Measurements from ENCODE around the gene SERPINB1.

Gene SERPINB1

DNA sequence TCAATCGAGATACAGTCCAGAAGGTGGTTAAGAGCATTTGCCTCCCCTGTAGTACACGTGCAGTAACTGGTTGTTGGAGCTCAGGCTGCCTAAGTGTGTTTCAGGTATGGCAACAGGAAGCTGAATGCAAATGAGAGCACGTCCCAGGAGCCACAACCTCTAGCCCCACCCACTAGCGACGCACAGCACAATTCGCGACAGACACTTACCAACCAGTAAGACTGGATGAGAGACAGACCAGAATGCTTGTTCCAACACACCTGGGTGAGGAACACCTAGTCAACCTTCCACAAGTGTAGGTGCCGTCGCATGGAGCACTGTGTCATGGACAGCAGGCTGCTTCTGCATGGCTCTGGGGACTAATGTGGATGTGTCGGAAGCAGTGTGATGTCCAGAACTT is 7.2 kb upstream of the SERPINB1 start:
- Histone ChIP-seq H2AFZ (ENCODE audit: low read depth, low read length) (no peak overlapping the region), H3K4me1 (ENCODE audit: insufficient read depth, low read length) (peaks cover 11% of the 10 kb centered on the region), H3K4me2 (ENCODE audit: insufficient read depth, low read length) (no peak overlapping the region), H3K9ac (ENCODE audit: low read depth, low read length) (no peak overlapping the region), H3K27me3 (ENCODE audit: insufficient read depth, low read length, poor library complexity) (no peaks in the 10 kb centered on the region), H3K79me2 (ENCODE audit: insufficient read depth, low read length) (no peaks in the 10 kb centered on the region), H3K9me3 (ENCODE audit: insufficient read depth, low read length, severe bottlenecking) (no peaks in the 10 kb centered on the region), H3K27ac (ENCODE audit: low read length) (no peak overlapping the region), H3K36me3 (ENCODE audit: insufficient read depth, low read length) (no peaks in the 10 kb centered on the region), H4K20me1 (ENCODE audit: insufficient read depth, low read length) (no peaks in the 10 kb centered on the region), H3K4me3 (ENCODE audit: low read depth in 1 of 2, low read length in 2 of 2) (no peak overlapping the region)
- ATAC-seq (ENCODE audit: insufficient read depth, low read depth), result no peak
- TF ChIP-seq, protein P1, sequence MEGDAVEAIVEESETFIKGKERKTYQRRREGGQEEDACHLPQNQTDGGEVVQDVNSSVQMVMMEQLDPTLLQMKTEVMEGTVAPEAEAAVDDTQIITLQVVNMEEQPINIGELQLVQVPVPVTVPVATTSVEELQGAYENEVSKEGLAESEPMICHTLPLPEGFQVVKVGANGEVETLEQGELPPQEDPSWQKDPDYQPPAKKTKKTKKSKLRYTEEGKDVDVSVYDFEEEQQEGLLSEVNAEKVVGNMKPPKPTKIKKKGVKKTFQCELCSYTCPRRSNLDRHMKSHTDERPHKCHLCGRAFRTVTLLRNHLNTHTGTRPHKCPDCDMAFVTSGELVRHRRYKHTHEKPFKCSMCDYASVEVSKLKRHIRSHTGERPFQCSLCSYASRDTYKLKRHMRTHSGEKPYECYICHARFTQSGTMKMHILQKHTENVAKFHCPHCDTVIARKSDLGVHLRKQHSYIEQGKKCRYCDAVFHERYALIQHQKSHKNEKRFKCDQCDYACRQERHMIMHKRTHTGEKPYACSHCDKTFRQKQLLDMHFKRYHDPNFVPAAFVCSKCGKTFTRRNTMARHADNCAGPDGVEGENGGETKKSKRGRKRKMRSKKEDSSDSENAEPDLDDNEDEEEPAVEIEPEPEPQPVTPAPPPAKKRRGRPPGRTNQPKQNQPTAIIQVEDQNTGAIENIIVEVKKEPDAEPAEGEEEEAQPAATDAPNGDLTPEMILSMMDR (IDR thresholded peaks at IDR 0.05; ENCODE audit: borderline replicate concordance, extremely low read depth, low read length, poor library complexity, severe bottlenecking), result no peak
- no peak for TF ChIP-seq EZH2 (IDR thresholded peaks at IDR 0.05; ENCODE audit: borderline replicate concordance, low read depth, low read length, severe bottlenecking)
- no peak for DNase-seq

DNA sequence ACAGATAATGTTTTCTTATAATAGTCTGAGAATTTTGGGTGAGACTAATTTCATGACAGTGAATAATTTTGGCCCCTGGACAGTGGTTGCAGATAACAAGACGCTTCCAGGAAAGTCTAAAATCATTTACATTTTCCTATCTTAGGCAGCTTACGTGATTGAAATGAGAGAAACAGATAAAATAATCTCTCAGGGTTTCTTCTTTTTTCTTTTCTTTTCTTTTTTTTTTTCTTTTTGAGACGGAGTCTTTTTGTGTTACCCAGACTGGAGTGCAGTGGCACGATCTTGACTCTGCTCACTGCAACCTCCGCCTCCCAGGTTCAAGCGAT is 4.2 kb upstream of the SERPINB1 start:
- Histone ChIP-seq H3K36me3 (ENCODE audit: insufficient read depth, low read length) (no peaks in the 10 kb centered on the region), H3K9ac (ENCODE audit: low read depth, low read length) (peak overlapping the region; percentile 25; the same call in 1 of the 2 replicates), H3K27ac (ENCODE audit: low read length) (no peak overlapping the region), H3K27me3 (ENCODE audit: insufficient read depth, low read length, poor library complexity) (no peaks in the 10 kb centered on the region), H3K9me3 (ENCODE audit: insufficient read depth, low read length, severe bottlenecking) (no peaks in the 10 kb centered on the region), H2AFZ (ENCODE audit: low read depth, low read length) (0 out of 2 replicates have a peak overlapping the region, but pooled peaks have one; percentile 59), H3K4me2 (ENCODE audit: insufficient read depth, low read length) (peak overlapping the region; percentile 47), H3K4me1 (ENCODE audit: insufficient read depth, low read length) (peaks cover 19% of the 10 kb centered on the region), H4K20me1 (ENCODE audit: insufficient read depth, low read length) (no peaks in the 10 kb centered on the region), H3K4me3 (ENCODE audit: low read depth in 1 of 2, low read length in 2 of 2) (no peak overlapping the region; a peak in 1 of 4 replicates), H3K79me2 (ENCODE audit: insufficient read depth, low read length) (0 out of 2 replicates have a peak, but pooled peaks cover under 1% of the 10 kb centered on the region)
- TF ChIP-seq EZH2 (IDR thresholded peaks at IDR 0.05; ENCODE audit: borderline replicate concordance, low read depth, low read length, severe bottlenecking), result no peak
- TF ChIP-seq, protein P1 (IDR thresholded peaks at IDR 0.05; ENCODE audit: borderline replicate concordance, extremely low read depth, low read length, poor library complexity, severe bottlenecking), result no peak
- DNase-seq, result no peak
- no peak for ATAC-seq (ENCODE audit: insufficient read depth, low read depth)

DNA sequence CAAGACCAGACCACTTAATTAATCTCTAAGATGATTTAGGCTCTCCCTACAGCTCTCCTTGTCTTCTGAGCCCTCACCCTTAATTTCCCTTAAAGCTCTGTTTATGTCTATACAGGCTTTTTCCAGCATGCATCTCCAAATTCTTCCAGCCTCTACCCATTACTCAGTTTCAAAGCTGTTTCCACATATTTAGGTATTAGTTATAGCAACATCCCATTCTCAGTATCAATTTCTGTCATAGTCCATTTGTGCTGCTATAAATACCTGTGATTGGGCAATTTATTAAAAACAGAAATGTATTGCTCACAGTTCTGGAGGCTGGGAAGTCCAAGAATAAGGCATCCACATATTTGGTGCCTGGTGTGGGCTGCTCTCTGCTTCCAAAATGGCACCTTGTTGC is 2.3 kb upstream of the SERPINB1 start:
- H3K9me3 ChIP-seq (ENCODE audit: insufficient read depth, low read length, severe bottlenecking), result no peaks in the 10 kb centered on the region

More for the DNA sequence above, 2.3 kb upstream of the SERPINB1 start:
- ATAC-seq (ENCODE audit: insufficient read depth, low read depth), result no peak
- Histone ChIP-seq H3K4me2 (ENCODE audit: insufficient read depth, low read length) (no peak overlapping the region), H3K79me2 (ENCODE audit: insufficient read depth, low read length) (peaks cover 6% of the 10 kb centered on the region), H2AFZ (ENCODE audit: low read depth, low read length) (no peak overlapping the region), H3K9ac (ENCODE audit: low read depth, low read length) (no peak overlapping the region), H3K4me1 (ENCODE audit: insufficient read depth, low read length) (peaks cover 32% of the 10 kb centered on the region), H3K36me3 (ENCODE audit: insufficient read depth, low read length) (0 out of 2 replicates have a peak, but pooled peaks cover 7% of the 10 kb centered on the region), H3K27me3 (ENCODE audit: insufficient read depth, low read length, poor library complexity) (no peaks in the 10 kb centered on the region), H4K20me1 (ENCODE audit: insufficient read depth, low read length) (no peaks in the 10 kb centered on the region), H3K4me3 (ENCODE audit: low read depth in 1 of 2, low read length in 2 of 2) (no peak overlapping the region), H3K27ac (ENCODE audit: low read length) (no peak overlapping the region)
- no peak for DNase-seq
- TF ChIP-seq, protein P1 (IDR thresholded peaks at IDR 0.05; ENCODE audit: borderline replicate concordance, extremely low read depth, low read length, poor library complexity, severe bottlenecking), result no peak
- TF ChIP-seq EZH2 (IDR thresholded peaks at IDR 0.05; ENCODE audit: borderline replicate concordance, low read depth, low read length, severe bottlenecking), result no peak
